Keratinocyte (primary cell): ENCODE data around the gene DSG1.

Experiments used
- CTCF ChIP-seq, 3 experiments: IDR thresholded peaks in 1 of 3; conservative IDR thresholded peaks in 1 of 3; optimal IDR thresholded peaks in 1 of 3; 2 replicates in 2 of 3; 3 replicates in 1 of 3; pipeline versions ENCODE3 to v1.5.1; 2011; ENCODE audit warnings: low read length in 3 of 3, mild to moderate bottlenecking in 3 of 3, moderate library complexity in 2 of 3, control low read depth in 1 of 3, inconsistent platforms in 1 of 3; ENCODE audit not compliant: insufficient read depth in 2 of 3; ENCODE audit errors: extremely low read depth in 1 of 3
- EZH2 ChIP-seq: IDR thresholded peaks from one replicate; pipeline ENCODE4 v1.6.1; 2012; ENCODE audit warnings: inconsistent platforms, mild to moderate bottlenecking, low read length, moderate library complexity

DNA sequence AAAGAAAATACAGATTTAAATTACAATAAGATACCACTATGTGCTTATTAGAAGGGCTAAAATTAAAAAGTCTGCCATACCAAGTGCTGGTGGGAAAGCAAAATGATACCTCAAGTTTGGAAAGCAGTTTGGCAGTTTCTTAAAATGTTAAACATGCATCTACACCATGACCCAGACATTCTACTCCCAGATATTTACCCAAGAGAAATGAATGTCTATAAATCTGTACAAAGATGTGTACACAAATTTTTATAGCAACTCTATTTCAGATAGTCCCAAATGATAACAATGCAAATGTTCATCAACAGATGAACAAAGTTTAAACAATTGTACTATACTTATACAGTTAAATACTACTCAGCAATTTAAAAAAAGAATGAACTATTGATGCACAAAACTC lies 51.5 kb downstream of the DSG1 start:
- no peak for TF ChIP-seq CTCF (optimal IDR thresholded peaks at IDR 0.05 in 1 of 3, IDR thresholded peaks at IDR 0.05 in 1 of 3, conservative IDR thresholded peaks at IDR 0.05 in 1 of 3; ENCODE audit: extremely low read depth in 1 of 3, insufficient read depth in 2 of 3, low read length in 3 of 3)
- TF ChIP-seq EZH2 = no peak
